K562 (cell line): ENCODE results near the gene CALU. TPM values are rescaled to one million over a fixed set of nuclear protein-coding genes. Genes with fewer than 3 reads are reported as not detected.

Source experiments
- ARHGAP35 ChIP-seq: fragments of 450-650 bp; IDR thresholded peaks from 2 replicates; pipeline ENCODE4 v1.6.1; 2018; ENCODE audit not compliant: partially characterized antibody
- ARID1B ChIP-seq: fragments of 450-650 bp; IDR thresholded peaks from 2 replicates; pipeline ENCODE4 v1.6.1; 2016; ENCODE audit warnings: antibody characterized with exemption, mild to moderate bottlenecking, inconsistent platforms
- BCOR ChIP-seq: fragments of 450-650 bp; IDR thresholded peaks from 2 replicates; pipeline ENCODE4 v1.6.1; 2016
- CTBP1 ChIP-seq: fragments of 450-650 bp; IDR thresholded peaks from 2 replicates; pipeline ENCODE4 v1.6.1; 2016; ENCODE audit warnings: borderline replicate concordance
- ELF2 ChIP-seq: fragments of 250-450 bp; sonication (Bioruptor Pico); IDR thresholded peaks from 2 replicates; pipeline ENCODE4 v1.5.0; 2021; ENCODE audit warnings: mild to moderate bottlenecking
- HMGN3 ChIP-seq: IDR thresholded peaks from 2 replicates; pipeline ENCODE4 v1.6.1; 2011; ENCODE audit warnings: borderline replicate concordance, low read depth, mild to moderate bottlenecking, mixed read lengths, low read length; ENCODE audit not compliant: insufficient read length; ENCODE audit errors: extremely low read depth
- IRF1 ChIP-seq: sonication (generic); formaldehyde crosslinking; IDR thresholded peaks from 2 replicates; pipeline ENCODE4 v1.8.0; 2022; ENCODE audit warnings: missing genetic modification reagents, mild to moderate bottlenecking, borderline replicate concordance
- JUNB ChIP-seq: fragments of 450-650 bp; formaldehyde crosslinking; conservative IDR thresholded peaks from 2 replicates; pipeline ENCODE4 v1.4.0; 2020; ENCODE audit warnings: mild to moderate bottlenecking
- KDM1A ChIP-seq, 2 experiments: fragments of 450-650 bp; IDR thresholded peaks; 2 replicates each; pipeline ENCODE4 v1.6.1; 2016; ENCODE audit warnings: mild to moderate bottlenecking in 2 of 2
- MAFG ChIP-seq: fragments of 450-650 bp; conservative IDR thresholded peaks from 2 replicates; pipeline ENCODE4 v1.6.1; 2016; ENCODE audit warnings: missing genetic modification characterization, missing compliant biosample characterization
- MEF2A ChIP-seq: IDR thresholded peaks from 2 replicates; pipeline ENCODE4 v1.6.1; 2011; ENCODE audit warnings: low read depth, mild to moderate bottlenecking, low read length, moderate library complexity; ENCODE audit not compliant: control insufficient read depth
- MIER1 ChIP-seq: fragments of 450-650 bp; IDR thresholded peaks from 2 replicates; pipeline ENCODE4 v1.6.1; 2016; ENCODE audit warnings: antibody characterized with exemption, mild to moderate bottlenecking, low read depth
- MXD1 ChIP-seq: fragments of 250-450 bp; sonication (Bioruptor Pico); IDR thresholded peaks from 2 replicates; pipeline ENCODE4 v1.8.0; 2021; ENCODE audit warnings: borderline replicate concordance, mild to moderate bottlenecking, moderate library complexity; ENCODE audit not compliant: poor library complexity, severe bottlenecking
- NFE2L1 ChIP-seq: fragments of 450-650 bp; IDR thresholded peaks from 2 replicates; pipeline ENCODE4 v1.6.1; 2016; ENCODE audit warnings: missing genetic modification characterization, low read depth, mild to moderate bottlenecking, missing compliant biosample characterization, moderate library complexity, borderline replicate concordance
- NONO ChIP-seq, 2 experiments: fragments of 200-400 bp in 1 of 2; fragments of 450-650 bp in 1 of 2; formaldehyde crosslinking in 1 of 2; IDR thresholded peaks; 2 replicates each; pipeline ENCODE4 v1.6.1; 2017; ENCODE audit warnings: low read depth in 2 of 2, mild to moderate bottlenecking in 2 of 2, moderate library complexity in 2 of 2, low read length in 1 of 2
- POLR3A ChIP-seq: IDR thresholded peaks from 2 replicates; pipeline ENCODE4 v1.6.1; 2011; ENCODE audit warnings: borderline replicate concordance, mild to moderate bottlenecking, moderate library complexity; ENCODE audit not compliant: insufficient read length, insufficient read depth; ENCODE audit errors: extremely low read depth
- POLR3G ChIP-seq: IDR thresholded peaks from 2 replicates; pipeline ENCODE4 v1.6.1; 2011; ENCODE audit not compliant: insufficient read length, insufficient replicate concordance; ENCODE audit errors: extremely low read depth
- PRMT5 ChIP-seq: sonication (generic); formaldehyde crosslinking; IDR thresholded peaks from 2 replicates; pipeline ENCODE4 v1.5.0; 2020; ENCODE audit warnings: missing genetic modification reagents
- RAD51 ChIP-seq: fragments of 450-650 bp; IDR thresholded peaks from 2 replicates; pipeline ENCODE4 v1.7.1; 2016; ENCODE audit warnings: low read depth, mild to moderate bottlenecking, borderline replicate concordance
- SAFB ChIP-seq: fragments of 200-400 bp; formaldehyde crosslinking; IDR thresholded peaks from 2 replicates; pipeline ENCODE4 v1.6.1; 2017; ENCODE audit warnings: low read depth, low read length, borderline replicate concordance
- SAFB2 ChIP-seq: fragments of 200-400 bp; formaldehyde crosslinking; IDR thresholded peaks from 2 replicates; pipeline ENCODE4 v1.6.1; 2018; ENCODE audit warnings: borderline replicate concordance, low read length, low read depth, moderate library complexity; ENCODE audit not compliant: severe bottlenecking
- SIN3A ChIP-seq, 2 experiments: fragments of 150-350 bp in 1 of 2; IDR thresholded peaks; 2 replicates each; pipeline ENCODE4 v1.6.1; 2011 to 2016; ENCODE audit warnings: borderline replicate concordance in 2 of 2, low read depth in 2 of 2, low read length in 2 of 2, mild to moderate bottlenecking in 2 of 2, moderate library complexity in 2 of 2; ENCODE audit not compliant: control insufficient read depth in 1 of 2
- SMARCE1 ChIP-seq: fragments of 450-650 bp; IDR thresholded peaks from 2 replicates; pipeline ENCODE4 v1.7.1; 2016; ENCODE audit warnings: mild to moderate bottlenecking
- ZNF121 ChIP-seq: sonication (generic); formaldehyde crosslinking; conservative IDR thresholded peaks from 2 replicates; pipeline ENCODE4 v1.8.0; 2022; ENCODE audit warnings: missing genetic modification reagents
- ZNF444 ChIP-seq: fragments of 250-450 bp; sonication (Bioruptor Pico); IDR thresholded peaks from 2 replicates; pipeline ENCODE4 v1.4.0; 2020; ENCODE audit warnings: mild to moderate bottlenecking, moderate library complexity
- polyA plus RNA-seq, 8 experiments: library from polyadenylated mRNA; depleted of rRNA in 4 of 8; stranded (reverse) in 5 of 8; unstranded in 3 of 8; fragments of >200 nt; fragmentation: Nextera tagmentation in 2 of 8; fragmentation: Illumina TruSeq in 1 of 8; extraction: Ambion mirVana in 2 of 8; extraction: Trizol in 1 of 8; gene quantifications; 2 replicates each; pipeline versions ENCODE4 v1.2.1 to v1.2.3, GENCODE V29; 2011 to 2014; ENCODE audit warnings: inconsistent platforms in 1 of 8, missing spikeins in 1 of 8
- total RNA-seq, 7 experiments: library from RNA; depleted of rRNA in 6 of 7; stranded (reverse); fragments of >200 nt in 6 of 7; fragmentation: Illumina TruSeq in 2 of 7; extraction: Trizol in 2 of 7; gene quantifications; 2 replicates each; pipeline versions ENCODE4 v1.2.1 to v1.2.3, GENCODE V29; 2011 to 2021; ENCODE audit warnings: low replicate concordance in 1 of 7
- TF ChIP-seq, protein P1 (sequence below): fragments of 250-450 bp; sonication (Bioruptor Pico); IDR thresholded peaks from 2 replicates; pipeline ENCODE4 v1.8.0; 2022; ENCODE audit warnings: moderate library complexity, mild to moderate bottlenecking, inconsistent platforms

The CALU gene
- total and polyA plus RNA-seq, 9 of the 15 experiments (the other 6 are each of a cell fraction or from before 2014, with no cell fraction given) = 166 to 286 (median 215) TPM

GRCh38 chr7:128812514-128813168 is 73.5 kb downstream of the CALU start (continued):
- no peak for TF ChIP-seq MXD1 (CRISPR knock-in tag)
- TF ChIP-seq SIN3A (IDR thresholded peaks at IDR 0.05; ENCODE audit: borderline replicate concordance in 2 of 2, control insufficient read depth in 1 of 2, low read depth in 2 of 2, low read length in 2 of 2) = no peak
- no peak for TF ChIP-seq SAFB2
- peak; percentile 63; the same call in 1 of the 2 replicates for TF ChIP-seq SMARCE1
- no peak for TF ChIP-seq RAD51
- TF ChIP-seq ZNF444 (CRISPR knock-in tag) = no peak
- peak; percentile 46 for TF ChIP-seq HMGN3
- no peak for TF ChIP-seq IRF1 (CRISPR knock-in tag)
- no peak; a peak in 1 of 4 replicates for TF ChIP-seq KDM1A (IDR thresholded peaks at IDR 0.05)
- TF ChIP-seq POLR3G = no peak
- no peak for TF ChIP-seq ZNF121
- TF ChIP-seq NONO (IDR thresholded peaks at IDR 0.05; ENCODE audit: low read depth in 2 of 2, low read length in 1 of 2) = 0 out of 4 replicates have a peak, but pooled peaks of 1 of the 2 experiments have one; percentile 41
- TF ChIP-seq JUNB = no peak
- TF ChIP-seq, protein P1, sequence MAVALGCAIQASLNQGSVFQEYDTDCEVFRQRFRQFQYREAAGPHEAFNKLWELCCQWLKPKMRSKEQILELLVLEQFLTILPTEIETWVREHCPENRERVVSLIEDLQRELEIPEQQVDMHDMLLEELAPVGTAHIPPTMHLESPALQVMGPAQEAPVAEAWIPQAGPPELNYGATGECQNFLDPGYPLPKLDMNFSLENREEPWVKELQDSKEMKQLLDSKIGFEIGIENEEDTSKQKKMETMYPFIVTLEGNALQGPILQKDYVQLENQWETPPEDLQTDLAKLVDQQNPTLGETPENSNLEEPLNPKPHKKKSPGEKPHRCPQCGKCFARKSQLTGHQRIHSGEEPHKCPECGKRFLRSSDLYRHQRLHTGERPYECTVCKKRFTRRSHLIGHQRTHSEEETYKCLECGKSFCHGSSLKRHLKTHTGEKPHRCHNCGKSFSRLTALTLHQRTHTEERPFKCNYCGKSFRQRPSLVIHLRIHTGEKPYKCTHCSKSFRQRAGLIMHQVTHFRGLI = no peak
- TF ChIP-seq BCOR = no peak
- no peak for TF ChIP-seq SAFB
- no peak for TF ChIP-seq NFE2L1 (tag)
- no peak for TF ChIP-seq POLR3A
- peak; percentile 50; the same call in 1 of the 2 replicates for TF ChIP-seq ELF2 (CRISPR knock-in tag)
- peak; percentile 84; the same call in 1 of the 2 replicates for TF ChIP-seq CTBP1
- TF ChIP-seq MEF2A = no peak
- no peak for TF ChIP-seq MIER1
- TF ChIP-seq MAFG (tag) = peak; percentile 92
- no peak for TF ChIP-seq ARHGAP35
- peak; percentile 89 for TF ChIP-seq ARID1B
- TF ChIP-seq PRMT5 (CRISPR knock-in tag) = no peak
